NCI-H774 (cell line): ENCODE measurements around the gene LEMD2.

Experiments used
- DNase-seq: peaks from one replicate; lab custom pipeline; 2025; lab: John Stamatoyannopoulos, UW

Gene LEMD2

DNA sequence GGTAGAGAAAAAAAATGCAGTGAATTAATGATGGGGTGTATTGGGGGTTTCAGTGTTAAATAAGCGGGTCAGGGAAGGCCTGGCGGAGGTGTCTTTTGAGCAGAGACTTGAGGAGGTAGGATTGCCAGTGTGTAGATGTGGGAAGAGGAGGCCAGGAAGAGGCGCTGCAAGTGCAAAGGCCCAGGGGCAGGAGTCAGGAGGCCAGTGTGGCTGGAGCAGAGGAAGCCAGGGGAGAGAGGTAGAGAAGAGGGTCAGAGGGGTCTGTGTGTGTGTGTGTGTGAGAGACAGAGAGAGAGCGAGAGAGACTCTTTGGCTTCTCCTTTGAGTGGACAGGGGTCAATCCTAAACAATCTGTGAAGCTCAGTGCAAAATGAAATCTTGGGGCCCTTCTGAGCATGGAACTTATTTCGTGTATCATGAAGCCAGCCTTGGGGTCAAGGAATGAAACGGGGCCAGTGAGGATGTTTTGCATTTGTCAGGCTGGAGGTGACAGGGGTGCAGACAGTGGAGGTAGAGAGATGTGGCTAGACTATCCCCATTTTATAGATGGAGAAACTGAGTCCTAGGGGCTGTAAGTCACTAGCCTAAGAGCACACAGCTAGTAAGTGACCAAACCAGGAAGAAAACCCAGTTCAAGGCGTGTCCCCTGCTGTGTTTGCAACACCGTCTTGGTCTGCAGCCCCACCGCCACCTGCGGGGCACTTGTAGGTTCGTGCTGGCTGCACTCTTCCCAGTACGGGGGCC is 32.5 kb downstream of the LEMD2 start:
- no peak for DNase-seq

DNA sequence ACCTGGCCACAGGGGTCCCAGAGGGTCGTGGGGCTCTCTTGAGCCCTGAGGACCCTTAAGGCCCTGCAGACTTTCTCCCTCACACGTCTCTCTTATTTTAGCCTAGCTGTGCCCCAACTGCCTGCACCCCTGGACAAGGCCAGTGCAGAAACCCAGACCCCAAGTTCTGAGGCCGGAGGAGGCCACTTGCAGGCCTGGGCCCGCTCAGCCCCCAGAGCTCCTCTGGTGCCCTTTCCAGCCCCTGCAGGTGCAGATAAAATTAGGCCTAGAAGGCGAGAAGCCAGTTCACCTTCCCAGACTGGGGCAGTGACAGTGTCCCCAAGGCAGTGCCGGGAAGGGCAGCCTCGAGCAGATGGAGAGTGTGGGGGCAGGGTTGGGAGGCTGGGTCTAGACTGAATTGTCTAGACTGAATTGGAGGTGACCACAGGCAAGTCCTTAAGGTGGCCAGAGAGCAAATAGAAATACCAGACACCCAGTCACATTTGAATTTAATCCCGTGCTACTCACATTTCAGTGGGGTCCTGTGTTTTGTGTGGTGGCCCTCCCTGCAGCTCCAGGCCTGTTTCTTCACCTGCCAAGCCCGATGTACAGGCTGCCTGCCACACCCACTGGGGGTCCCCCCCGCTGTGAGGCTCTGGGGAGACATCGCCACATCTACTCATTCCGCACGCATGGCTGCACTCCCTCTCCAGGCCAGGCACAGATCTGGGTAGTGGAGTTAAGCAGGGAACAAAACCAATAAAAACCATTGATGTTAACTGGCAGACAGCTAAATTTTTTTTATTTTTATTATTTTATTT is 33.7 kb downstream of the LEMD2 start:
- DNase-seq = no peak

DNA sequence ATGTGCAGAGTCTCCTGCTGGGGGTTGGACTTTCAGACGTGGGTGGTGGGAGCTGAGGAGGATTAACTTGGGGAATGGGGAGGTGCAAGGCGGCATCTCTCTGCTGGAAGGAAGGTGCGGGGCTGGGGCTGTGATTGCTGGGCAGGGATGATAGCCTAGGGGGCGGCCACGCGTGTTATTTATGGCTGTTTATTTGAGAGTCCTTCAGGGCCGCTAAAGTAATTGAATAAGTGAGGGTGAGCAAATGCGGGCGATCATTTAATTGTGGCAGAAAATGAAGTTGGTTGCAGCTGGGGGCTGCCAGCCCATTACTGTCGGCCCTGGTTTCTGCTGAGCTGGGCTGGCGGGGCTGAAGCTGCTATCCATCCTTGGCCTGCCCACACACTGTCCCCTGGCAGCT is 34.7 kb downstream of the LEMD2 start:
- DNase-seq = no peak

DNA sequence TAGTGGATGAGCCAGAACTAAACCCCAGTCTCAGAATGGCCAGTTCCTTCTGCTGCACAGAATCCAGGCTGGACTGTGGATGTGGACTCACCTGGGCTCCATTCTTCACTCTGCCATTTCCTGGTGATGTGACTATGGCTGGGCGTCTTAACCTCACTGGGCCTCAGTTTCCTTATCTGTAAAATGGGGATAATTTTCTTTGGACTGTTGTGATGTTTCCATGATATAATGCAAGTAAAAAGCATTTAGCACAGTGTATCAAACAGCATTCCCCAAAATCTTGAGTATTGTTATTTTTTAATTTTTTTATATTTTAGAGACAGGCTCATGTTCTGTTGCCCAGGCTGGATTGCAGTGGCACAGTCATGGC is 36.3 kb downstream of the LEMD2 start:
- no peak for DNase-seq

DNA sequence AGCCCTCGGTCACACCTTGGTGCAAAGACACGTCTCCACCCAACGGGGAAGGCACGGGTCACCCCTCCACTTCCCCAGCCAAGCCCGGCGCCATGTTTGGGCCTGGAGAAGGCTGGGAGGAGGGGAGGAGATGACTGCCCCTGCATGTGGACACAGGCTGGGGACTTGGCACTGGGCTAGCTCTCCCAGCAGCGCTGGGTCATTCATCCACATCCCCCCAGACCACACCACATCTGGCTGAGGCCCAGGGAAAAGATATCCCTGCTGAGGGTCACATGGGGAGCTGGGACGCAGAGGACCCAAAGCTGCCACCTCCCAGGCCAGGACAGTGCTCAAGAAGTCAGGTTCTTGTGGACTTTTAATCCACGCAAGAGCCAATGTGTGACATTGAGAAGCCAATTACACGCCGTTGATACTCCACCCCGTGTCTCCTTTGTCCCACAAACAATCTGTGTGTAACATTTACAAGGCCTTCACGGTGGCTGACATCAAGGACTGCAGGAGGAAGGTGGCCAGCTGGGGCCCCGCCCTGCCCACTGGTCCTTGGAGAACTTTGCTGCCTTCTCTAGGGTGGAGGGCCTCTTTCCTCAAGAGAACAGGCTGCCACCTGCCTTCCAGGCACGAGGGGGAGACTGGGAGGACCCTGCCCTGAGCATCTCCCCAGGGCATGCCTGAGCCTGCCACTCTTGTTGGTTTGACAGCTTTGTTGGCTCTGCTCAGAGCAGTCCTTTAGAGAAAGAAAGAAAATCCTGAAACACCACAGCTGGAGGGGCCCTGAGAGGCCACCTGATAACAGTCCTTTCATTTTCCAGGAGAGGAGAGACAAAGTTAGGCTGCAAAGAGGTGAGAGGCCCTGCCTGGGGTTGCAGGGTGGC is 36.9 kb downstream of the LEMD2 start:
- DNase-seq = no peak

DNA sequence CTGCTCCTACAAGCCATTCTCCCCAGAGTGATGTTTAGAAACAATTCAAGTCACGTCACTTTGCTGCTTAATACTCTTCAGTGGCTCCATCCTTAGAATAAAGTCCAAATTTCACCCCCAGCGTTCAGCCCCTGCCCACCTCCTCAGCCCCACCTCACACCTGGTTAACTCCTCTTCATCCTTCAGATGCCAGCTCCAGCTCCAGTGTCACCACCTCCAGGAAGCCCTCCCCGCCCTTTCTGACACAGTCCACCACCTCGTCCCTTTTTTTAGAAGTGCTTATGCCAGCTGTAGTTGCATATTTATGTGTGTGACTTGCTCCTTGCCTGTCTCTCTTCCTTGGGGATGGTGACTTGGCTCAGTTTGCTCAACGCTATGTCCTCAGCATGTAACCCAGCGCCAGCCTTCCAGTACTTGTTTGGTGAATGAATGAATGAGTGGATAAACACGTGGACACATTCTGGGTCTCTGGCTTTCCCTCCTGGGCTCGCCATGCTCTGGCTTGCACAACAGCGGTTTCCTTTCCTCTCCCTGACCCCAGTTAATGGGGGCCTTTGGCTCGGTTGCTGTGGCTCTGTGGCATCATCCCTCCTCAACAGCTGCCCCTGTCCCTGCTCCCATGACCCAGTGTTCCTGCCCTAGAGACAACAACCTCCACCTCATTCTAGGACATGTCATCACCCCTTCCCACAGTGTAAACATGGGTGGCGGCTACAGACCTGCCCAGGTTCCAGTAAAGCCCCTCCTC is 38.5 kb downstream of the LEMD2 start:
- no peak for DNase-seq

DNA sequence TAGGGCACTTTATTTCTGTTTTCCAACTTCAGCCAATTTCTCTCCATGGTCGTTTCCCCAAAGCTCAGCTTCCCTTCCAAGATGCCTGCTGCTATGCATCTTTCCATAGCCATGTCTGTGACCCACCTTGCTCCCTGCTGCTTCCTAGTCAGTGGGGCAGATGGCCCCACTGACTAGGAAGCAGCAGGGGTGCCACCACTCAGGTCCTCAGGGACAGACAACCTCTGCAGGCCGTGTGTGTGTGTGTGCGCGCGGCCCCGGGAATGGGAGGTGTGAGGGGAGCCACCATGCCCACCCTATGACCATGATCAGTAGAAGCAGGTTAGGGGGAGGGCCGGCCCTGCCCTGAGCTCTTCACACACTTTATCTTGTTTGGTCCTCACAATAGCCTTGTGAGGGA is 39.5 kb downstream of the LEMD2 start:
- DNase-seq = no peak

DNA sequence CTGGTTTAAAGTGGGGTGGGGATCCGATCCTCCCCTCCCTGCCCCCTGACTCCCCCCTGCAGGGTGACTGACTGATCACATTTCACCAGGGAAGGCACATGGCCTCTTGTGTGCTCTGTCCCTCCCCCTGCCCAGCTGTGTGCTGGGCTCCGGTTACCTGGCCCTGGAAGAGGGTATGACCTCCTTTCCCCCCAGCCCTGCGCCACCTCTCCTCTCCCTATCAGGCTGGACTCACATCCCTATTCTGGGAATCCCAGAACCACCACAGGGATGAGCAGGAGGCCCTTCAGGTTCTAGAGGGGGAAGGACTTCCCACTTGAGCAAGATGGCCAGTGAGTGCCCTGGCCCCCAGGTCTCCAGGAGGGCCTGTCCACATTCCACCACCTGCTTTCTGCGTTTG is 40.1 kb downstream of the LEMD2 start:
- no peak for DNase-seq

DNA sequence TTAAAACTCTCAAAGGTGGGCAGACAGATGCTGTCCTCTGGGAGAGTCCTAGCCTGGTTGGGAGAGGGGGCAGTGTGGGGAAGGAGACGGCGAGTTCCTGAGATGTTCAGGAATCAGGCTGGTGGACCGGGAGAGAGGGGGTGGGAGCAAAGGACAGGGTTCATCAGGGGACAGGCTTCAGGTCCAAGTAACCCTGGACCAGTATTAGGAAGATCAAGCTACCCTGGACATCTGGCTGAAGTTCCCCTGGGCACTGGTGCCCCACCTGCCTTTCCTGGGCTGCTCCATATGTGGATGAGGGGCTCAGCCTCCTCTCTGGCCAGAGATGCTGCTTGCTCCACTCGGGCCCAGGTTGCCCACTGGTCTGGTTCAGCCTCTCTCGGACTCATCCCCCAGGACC is 41.1 kb downstream of the LEMD2 start:
- DNase-seq = no peak

DNA sequence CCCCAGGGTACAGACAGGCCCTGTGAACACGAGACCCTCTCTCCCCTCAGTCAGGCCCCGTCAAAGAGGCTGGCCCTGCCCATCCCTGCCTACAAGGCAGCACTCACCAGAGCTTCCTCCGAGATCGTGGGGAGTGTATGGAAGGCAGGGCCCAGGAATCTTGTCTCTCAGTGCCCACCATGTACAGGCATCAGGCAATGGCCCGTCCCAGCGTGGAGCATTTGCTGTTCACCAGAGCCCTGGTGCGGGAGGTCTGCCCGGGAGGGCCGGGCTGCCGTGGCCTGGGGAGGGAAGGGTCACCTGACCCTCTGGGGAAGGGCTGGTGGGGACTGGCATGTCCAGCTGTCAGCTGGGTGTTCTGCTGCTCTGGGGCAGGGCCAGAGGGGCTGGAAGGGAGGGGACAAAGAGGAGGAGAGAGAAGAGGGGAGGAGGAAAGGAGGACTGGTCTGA is 42.3 kb downstream of the LEMD2 start, which contains the start of gene IP6K3:
Gene IP6K3, minus strand, starts transcription at position 255 of the 450 bp plus-strand sequence. CDS start 11,429 bp downstream, outside the sequence.
- DNase-seq = no peak

DNA sequence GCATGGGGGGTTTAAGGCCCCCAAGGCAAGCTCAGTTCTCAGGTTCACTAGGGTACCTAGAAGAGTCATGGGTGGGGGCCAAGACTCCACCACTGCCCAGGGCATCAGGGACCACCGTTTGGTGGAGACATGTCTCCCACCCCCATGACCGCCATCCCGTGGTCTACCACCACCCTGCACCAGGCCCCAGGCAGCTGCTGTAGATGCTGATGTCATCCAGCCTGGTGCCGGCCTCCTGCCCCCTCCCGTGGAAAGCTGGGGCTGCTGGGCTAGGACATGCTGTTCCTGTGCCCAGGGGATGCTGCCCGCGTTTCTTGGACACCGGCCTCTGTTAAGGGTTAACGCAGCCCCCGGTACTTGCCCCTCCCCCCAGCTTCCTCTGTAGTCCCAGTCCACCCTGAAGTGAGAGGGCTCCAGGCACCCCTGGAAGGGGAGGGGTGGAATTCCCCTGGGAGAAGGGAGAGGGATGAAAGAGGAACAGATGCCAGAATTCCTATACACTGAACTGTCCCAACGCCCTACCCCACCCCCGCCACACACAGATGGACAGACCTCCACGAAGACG is 42.8 kb downstream of the LEMD2 start:
- DNase-seq = no peak

DNA sequence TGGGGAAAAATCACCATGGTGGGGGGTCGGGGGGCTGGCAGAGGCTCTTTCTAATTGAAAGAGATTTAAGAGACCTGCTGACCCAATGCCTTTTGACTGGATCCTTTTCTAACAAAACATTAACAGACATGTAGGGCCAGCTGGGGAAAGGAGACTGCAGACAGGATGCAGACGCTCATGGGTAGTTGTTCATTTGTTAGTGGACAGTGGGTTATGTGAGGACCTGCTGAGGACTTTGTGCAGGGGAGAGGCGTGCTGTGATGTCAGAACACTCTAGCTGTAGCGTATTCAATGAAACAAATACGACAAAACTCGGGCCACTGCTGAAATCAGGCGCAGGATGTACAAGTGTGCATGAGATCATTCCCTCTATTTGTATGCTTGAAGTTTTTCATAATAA is 43.4 kb downstream of the LEMD2 start:
- no peak for DNase-seq

DNA sequence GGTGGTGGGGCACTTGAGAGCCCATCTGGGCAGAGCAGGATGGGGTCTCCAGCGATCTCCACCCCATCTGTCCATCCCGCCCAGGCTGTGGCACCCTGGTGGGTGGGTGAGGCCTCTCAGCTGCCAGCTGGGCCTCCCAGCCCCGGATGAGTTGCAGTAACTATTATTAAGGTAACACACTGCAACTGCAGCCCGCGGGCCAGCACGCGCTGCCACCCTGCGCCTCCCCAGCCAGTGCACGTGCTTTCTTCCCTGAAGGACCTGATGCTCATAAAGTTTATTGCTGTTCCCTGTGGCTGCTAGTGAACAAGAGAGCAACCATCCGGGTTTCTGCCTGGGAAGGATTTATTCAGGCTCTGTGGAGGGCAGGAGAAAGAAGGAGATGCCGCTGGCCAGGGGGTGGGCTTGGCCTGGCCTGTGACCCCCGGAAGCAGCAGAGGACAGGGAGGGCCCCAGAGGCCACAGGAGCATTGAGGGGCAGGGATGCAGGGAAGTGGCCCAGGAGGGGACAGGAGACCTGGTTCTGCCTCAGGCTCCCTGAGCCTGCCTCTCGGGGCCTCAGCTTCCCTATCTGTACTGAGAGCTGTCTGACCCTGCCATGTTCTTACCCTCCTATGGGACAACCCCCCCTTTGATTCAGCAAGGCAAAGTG is 43.9 kb downstream of the LEMD2 start:
- no peak for DNase-seq

DNA sequence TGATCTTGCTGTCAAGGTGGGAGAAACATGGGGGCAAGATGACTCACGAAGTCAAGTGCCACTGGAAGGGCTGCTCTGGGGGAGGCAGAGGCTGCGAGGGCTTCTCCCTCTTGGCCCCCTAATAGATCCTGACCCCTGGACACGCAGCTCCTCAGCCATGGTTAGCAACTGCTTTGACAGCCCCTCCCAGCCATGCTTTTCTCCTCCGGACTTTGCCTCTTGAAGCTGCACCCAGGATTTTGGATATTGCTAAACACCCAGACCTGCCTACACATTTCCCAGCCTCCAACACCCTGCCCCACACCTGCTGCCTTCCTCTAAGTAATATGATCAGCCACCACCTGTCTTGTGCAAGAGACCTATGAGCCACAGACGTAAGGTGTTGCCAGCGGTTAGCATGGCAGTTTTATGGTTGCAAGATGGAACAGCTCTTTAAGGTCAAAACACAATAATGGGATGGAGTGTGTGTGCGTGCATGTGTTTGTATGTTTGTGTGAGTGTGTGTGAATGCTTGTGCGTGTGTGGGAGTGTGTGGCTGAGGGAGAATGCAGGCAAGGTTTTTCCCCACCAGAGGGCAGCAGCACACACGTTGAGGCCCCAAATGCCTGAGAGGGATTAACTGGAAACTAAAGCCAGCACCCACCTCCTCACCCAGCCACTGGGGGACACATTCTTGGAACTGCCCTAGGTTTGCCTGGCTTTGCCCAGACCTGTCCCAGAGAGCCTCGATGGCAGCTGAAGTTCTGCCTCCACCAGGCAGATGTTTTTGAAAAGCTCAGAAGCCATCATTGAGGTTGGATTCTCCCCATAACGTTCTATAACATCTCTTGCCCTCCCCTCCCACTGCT is 44.7 kb downstream of the LEMD2 start:
- DNase-seq = peak; percentile 79

DNA sequence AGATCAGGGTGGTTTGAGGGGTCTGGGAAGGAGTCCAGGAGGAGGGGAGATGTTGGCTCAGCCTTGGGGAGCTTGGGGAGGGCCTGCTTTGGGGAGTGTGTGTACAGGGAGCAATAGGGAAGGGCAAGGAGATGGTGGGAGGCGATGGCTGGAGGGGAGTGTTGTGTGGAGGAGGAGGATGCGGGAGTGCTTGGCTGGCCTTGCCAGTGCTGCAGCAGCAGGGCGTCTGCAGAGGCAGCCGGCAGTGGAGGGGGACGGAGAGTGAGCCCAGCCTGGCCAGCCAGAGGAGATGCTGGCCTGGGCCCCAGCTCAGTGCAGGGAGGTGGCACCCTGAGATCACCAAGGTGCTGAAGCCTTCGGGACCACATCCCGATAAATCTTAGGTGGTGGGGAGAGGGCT is 46.1 kb downstream of the LEMD2 start:
- DNase-seq = no peak

DNA sequence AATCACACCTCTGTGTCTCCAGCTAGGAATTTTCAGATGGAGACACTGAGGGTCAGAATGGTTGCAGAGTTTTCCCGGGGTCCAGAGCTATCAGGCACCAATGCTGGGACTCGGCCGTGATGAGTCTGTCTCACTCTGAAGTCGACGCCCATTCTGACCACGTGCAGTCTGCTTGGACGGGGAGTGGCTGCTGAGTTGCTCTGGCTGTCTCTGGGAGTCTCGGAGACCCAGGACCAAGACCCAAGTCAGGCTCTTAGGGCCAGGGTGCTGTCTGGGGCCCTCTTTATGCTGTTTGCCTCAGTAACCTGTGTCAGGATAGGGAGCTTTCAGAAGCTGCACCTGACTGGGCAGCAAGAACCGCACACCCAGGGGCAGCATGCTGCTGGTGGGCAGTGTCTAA is 46.8 kb downstream of the LEMD2 start:
- DNase-seq = no peak

DNA sequence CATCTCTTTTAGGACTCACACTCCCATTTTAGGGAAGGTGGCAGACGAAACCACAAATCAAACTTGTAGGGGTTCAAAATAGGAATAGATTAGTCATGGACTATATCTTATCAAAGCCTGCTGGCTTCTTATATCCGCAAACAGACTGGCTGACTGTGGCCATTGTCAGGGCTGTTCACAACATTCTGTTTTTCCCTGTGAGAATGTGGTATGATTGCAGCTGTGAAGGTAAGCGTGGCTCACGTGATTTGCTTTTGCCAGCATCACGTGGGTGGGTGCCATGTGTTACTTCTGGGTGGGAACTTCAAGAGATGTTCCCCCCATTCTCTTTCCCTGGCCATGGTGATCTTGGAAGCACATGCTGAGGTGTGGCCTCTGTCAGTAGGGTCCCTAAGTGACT is 48.1 kb downstream of the LEMD2 start:
- no peak for DNase-seq

DNA sequence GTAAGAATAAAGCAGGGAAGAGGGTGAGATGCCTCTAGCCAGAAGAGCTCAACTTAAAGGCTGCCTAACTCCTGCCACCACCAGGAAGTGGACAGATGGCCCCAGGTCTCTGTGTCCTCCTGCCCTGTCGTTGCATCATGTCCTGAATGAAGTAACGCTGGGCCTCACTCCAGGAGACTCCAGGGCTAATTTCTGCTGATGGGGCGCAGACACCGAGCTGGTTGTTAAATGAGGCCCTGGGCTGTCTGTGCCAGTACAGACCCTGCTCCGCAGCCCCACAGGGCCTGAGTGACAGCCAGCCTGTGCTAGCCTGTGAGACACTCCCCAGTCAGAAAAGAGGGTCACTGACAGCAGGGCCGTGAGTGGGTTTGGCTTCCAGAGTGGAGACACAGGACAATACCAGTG is 48.7 kb downstream of the LEMD2 start:
- DNase-seq = no peak

DNA sequence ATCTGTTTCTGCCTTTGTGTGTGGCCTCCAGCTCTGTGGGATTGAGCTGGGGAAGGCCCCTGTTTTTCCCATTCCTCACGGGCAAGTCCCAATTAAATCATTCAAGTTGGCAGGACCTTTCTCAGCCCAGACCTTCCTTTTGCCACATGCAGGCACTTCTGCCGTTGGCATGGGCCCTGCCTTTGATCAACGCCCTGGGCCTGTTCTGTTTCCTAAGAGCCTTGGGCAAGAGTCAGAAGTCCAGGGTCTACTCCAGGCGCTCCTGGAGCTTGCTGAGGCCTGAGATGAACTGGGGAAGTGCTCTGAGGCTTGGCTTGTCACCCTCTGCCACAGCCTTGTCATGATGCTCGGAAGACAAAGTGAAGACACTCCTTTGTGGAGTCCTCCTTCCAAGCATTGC is 49.4 kb downstream of the LEMD2 start:
- DNase-seq = no peak

DNA sequence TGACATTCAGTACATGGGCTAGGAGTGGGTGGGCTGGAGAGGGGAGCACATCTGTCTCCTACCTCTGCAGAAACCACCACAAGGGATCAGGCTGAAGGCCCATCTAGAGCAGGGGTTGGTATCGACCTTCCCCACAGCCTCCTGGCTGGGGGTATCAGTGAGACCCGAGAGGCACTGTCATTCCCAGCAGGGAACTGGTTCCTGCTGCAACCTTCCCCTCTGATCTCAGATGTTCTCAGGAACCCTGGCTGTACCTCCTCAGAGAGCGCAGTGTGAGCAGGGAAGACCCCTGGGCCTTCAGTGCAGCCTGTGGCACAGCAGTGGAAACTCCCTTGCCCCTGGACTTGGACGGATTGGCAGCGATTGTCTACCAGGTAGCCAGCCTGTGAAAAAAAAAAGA is 50.1 kb downstream of the LEMD2 start:
- no peak for DNase-seq
